HEK293 (cell line): ENCODE results near the gene CA5A.
"Not testable (repeated sequence)": the region's sequence is repeated elsewhere in the genome, so short reads cannot be mapped to it uniquely, and the experiment has no call there.

ENCODE experiments used
- CTCF ChIA-PET: fragments of 350-600 bp; formaldehyde crosslinking; extraction: SDS; loops from one replicate; lab custom pipeline; 2021; ENCODE audit warnings: antibody characterized with exemption; lab: Yijun Ruan, JAX
- POLR2A ChIA-PET: fragments of 300-600 bp; formaldehyde crosslinking; extraction: SDS; loops from one replicate; lab custom pipeline; 2020; ENCODE audit warnings: antibody characterized with exemption, inconsistent platforms; lab: Yijun Ruan, JAX
- H3K27ac ChIP-seq: fragments of 200-500 bp; sonication (Bioruptor generic); 2 replicates; pipeline ENCODE4 v1.5.1; 2014; ENCODE audit warnings: low read depth, low read length, control low read depth, inconsistent platforms; ENCODE audit errors: extremely low read depth
- H3K36me3 ChIP-seq, 2 experiments: fragments of 200-500 bp in 1 of 2; sonication (Bioruptor generic) in 1 of 2; 1 replicate in 1 of 2; 2 replicates in 1 of 2; pipeline ENCODE4 v1.5.1; 2014 to 2017; ENCODE audit warnings: inconsistent platforms in 2 of 2, low read length in 2 of 2; ENCODE audit not compliant: control insufficient read depth in 2 of 2, insufficient read depth in 1 of 2
- H3K4me1 ChIP-seq: fragments of 200-500 bp; sonication (Bioruptor generic); 2 replicates; pipeline ENCODE4 v1.5.1; 2014; ENCODE audit warnings: mild to moderate bottlenecking, low read length, inconsistent platforms; ENCODE audit not compliant: control insufficient read depth, insufficient read depth
- H3K4me3 ChIP-seq: 2 replicates; pipeline ENCODE4 v1.5.1; 2011; ENCODE audit warnings: low read depth, mild to moderate bottlenecking, control low read depth, low read length, moderate library complexity
- H3K9me3 ChIP-seq: fragments of 200-500 bp; sonication (Bioruptor generic); 2 replicates; pipeline ENCODE4 v1.5.1; 2014; ENCODE audit warnings: low read depth, low read length, inconsistent platforms; ENCODE audit not compliant: control insufficient read depth, insufficient read depth
- CTCF ChIP-seq: fragments of 450-650 bp; formaldehyde crosslinking; IDR thresholded peaks from 2 replicates; pipeline ENCODE4 v1.5.1; 2016; ENCODE audit warnings: missing biosample characterization, missing genetic modification characterization
- ZBTB21 ChIP-seq: fragments of 450-650 bp; formaldehyde crosslinking; IDR thresholded peaks from 2 replicates; pipeline ENCODE4 v1.5.1; 2017; ENCODE audit warnings: missing biosample characterization, missing genetic modification characterization
- ZBTB26 ChIP-seq: fragments of 450-650 bp; formaldehyde crosslinking; optimal IDR thresholded peaks from 2 replicates; pipeline ENCODE3; 2016; ENCODE audit warnings: missing biosample characterization, mild to moderate bottlenecking, missing genetic modification characterization
- ZEB2 ChIP-seq: fragments of 450-650 bp; formaldehyde crosslinking; IDR thresholded peaks from 2 replicates; pipeline ENCODE4 v1.5.1; 2016; ENCODE audit warnings: missing biosample characterization, missing genetic modification characterization
- ZNF10 ChIP-seq: fragments of 450-650 bp; formaldehyde crosslinking; IDR thresholded peaks from 2 replicates; pipeline ENCODE4 v1.5.1; 2017; ENCODE audit warnings: missing biosample characterization, missing genetic modification characterization
- ZNF600 ChIP-seq: fragments of 450-650 bp; formaldehyde crosslinking; IDR thresholded peaks from 2 replicates; pipeline ENCODE4 v1.5.1; 2016; ENCODE audit warnings: missing biosample characterization, missing genetic modification characterization
- ZNF629 ChIP-seq: fragments of 450-650 bp; formaldehyde crosslinking; IDR thresholded peaks from 2 replicates; pipeline ENCODE4 v1.5.1; 2017; ENCODE audit warnings: missing biosample characterization, missing genetic modification characterization
- ZNF654 ChIP-seq: fragments of 450-650 bp; formaldehyde crosslinking; IDR thresholded peaks from 2 replicates; pipeline ENCODE4 v1.5.1; 2016; ENCODE audit warnings: low read depth, missing biosample characterization, missing genetic modification characterization
- ZNF768 ChIP-seq: fragments of 450-650 bp; formaldehyde crosslinking; IDR thresholded peaks from 2 replicates; pipeline ENCODE4 v1.5.1; 2018; ENCODE audit warnings: missing biosample characterization, mild to moderate bottlenecking, missing genetic modification characterization
- TF ChIP-seq, protein P1 (sequence below): fragments of 450-650 bp; formaldehyde crosslinking; IDR thresholded peaks from 2 replicates; pipeline ENCODE4 v1.5.1; 2016; ENCODE audit warnings: missing biosample characterization, missing genetic modification characterization, low read depth

Gene CA5A

DNA sequence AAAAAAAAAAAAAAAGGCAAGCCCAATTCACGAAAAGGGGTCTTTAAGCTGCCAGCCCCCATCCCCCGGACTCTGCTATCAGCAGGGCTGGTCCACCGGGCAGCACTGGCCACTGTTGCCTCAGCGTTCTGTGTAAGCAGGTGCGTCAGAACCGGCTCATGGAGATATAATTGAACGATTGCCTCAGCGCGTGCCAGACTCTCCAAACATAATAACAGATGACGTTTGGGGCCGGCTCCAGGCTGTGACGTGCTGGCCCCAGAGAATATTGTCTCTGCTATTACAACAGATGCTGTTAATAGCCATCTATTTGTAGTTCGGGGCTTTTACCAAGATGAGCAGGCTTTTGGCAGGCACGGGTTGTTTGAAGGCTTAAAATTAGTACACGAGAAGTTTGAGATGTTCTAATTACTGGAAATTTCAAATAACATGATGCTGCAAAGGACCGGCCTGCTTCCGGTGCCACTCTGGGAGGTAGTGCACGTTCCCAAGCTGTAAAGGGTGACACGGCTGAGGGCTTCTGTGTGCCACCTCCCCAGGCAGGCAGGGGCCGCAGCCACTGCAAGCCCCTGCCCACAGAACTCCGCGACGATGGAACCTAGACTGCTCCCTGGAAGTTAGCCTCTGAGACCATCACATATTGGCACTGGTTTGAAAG lies 25.1 kb downstream of the CA5A start:
- H3K4me3 ChIP-seq, H3K9me3 ChIP-seq, H3K27ac ChIP-seq, H3K36me3 ChIP-seq, H3K4me1 ChIP-seq, POLR2A ChIA-PET: not testable (repeated sequence)
- TF ChIP-seq ZNF600 (tag by site-specific recombination) (peak; percentile 39; the same call in 1 of the 2 replicates), ZNF629 (tag by site-specific recombination) (peak; percentile 96), ZEB2 (tag by site-specific recombination) (peak; percentile 76), ZBTB21 (tag by site-specific recombination) (peak; percentile 93)
- TF ChIP-seq, protein P1, sequence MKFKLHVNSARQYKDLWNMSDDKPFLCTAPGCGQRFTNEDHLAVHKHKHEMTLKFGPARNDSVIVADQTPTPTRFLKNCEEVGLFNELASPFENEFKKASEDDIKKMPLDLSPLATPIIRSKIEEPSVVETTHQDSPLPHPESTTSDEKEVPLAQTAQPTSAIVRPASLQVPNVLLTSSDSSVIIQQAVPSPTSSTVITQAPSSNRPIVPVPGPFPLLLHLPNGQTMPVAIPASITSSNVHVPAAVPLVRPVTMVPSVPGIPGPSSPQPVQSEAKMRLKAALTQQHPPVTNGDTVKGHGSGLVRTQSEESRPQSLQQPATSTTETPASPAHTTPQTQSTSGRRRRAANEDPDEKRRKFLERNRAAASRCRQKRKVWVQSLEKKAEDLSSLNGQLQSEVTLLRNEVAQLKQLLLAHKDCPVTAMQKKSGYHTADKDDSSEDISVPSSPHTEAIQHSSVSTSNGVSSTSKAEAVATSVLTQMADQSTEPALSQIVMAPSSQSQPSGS, result peak; percentile 38
- CTCF ChIA-PET, result interaction anchor here (1.4 kb wide), 1 partner anchor 60 kb away, joined by 3 read pairs; no protein-coding TSS in a partner anchor

GRCh38 chr16:87909203-87909935 lies 27.0 kb downstream of the CA5A start:
- CTCF ChIA-PET, result interaction anchor here (0.6 to 2.6 kb wide), 7 partner anchors 18 to 131 kb away, joined by 3 to 11 read pairs (median 3); no protein-coding TSS in a partner anchor
- POLR2A ChIA-PET, H3K4me3 ChIP-seq, H3K9me3 ChIP-seq, H3K36me3 ChIP-seq: not testable (repeated sequence)
- TF ChIP-seq ZNF654 (tag by site-specific recombination), result peak; percentile 33; the same call in 1 of the 2 replicates
- TF ChIP-seq ZEB2 (tag by site-specific recombination), result 0 out of 2 replicates have a peak, but pooled peaks have one; percentile 19
- peak; percentile 94 for TF ChIP-seq ZNF10 (tag by site-specific recombination)
- peak; percentile 62 for TF ChIP-seq CTCF
- peak; percentile 28 for TF ChIP-seq ZBTB26 (tag by site-specific recombination)
- TF ChIP-seq, all 188 proteins: peak for 5; not testable (repeated sequence) for 183
- not testable (repeated sequence) for H3K27ac ChIP-seq, H3K4me1 ChIP-seq

GRCh38 chr16:87908101-87908500 lies 28.2 kb downstream of the CA5A start:
- H3K4me1 ChIP-seq, H3K9me3 ChIP-seq, H3K36me3 ChIP-seq, POLR2A ChIA-PET, H3K27ac ChIP-seq, H3K4me3 ChIP-seq: not testable (repeated sequence)
- CTCF ChIA-PET, result interaction anchor here (0.8 to 2.6 kb wide), 2 partner anchors 37 to 58 kb away, joined by 4 to 11 read pairs; no protein-coding TSS in a partner anchor
- TF ChIP-seq ZNF768 (tag by site-specific recombination), result peak; percentile 71; the same call in 1 of the 2 replicates

- H3K36me3 ChIP-seq, H3K27ac ChIP-seq, POLR2A ChIA-PET, H3K9me3 ChIP-seq, H3K4me1 ChIP-seq, H3K4me3 ChIP-seq: not testable (repeated sequence)
- TF ChIP-seq ZNF10 (tag by site-specific recombination), result peak; percentile 90
- CTCF ChIA-PET, result interaction anchor here (0.7 to 1.6 kb wide), 4 partner anchors 34 to 117 kb away, joined by 3 to 5 read pairs (median 4); no protein-coding TSS in a partner anchor
Observed at GRCh38 chr16:87905521-87905920, 30.8 kb downstream of the CA5A start.

- H3K36me3 ChIP-seq, H3K4me3 ChIP-seq, POLR2A ChIA-PET, H3K9me3 ChIP-seq, H3K27ac ChIP-seq, H3K4me1 ChIP-seq: not testable (repeated sequence)
- CTCF ChIA-PET, result interaction anchor here (1.0 to 1.6 kb wide), 2 partner anchors 34 to 55 kb away, joined by 4 to 5 read pairs; no protein-coding TSS in a partner anchor
Observed at GRCh38 chr16:87904963-87905362, 31.4 kb downstream of the CA5A start.

DNA sequence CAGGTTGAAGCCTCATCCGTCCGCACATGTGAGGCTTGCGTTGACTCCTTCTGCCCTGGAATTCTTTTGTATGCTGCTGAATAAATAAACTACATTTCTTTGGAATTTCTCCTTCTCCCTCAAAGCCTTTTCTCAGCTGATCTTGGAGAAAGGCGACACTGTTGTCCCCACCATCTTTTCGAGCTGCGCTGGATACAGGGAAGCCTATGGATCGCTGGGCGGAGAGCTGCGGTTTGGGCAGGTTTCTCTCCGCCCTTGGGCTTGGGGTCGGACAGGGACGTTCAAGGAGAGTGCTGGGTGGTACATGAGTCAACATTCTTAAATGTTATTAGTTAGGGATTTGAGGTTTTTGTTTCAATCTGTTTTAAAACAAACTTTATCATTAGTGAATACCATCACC lies 35.8 kb downstream of the CA5A start:
- not testable (repeated sequence) for H3K4me1 ChIP-seq, H3K27ac ChIP-seq, H3K4me3 ChIP-seq, H3K9me3 ChIP-seq, H3K36me3 ChIP-seq
- ChIA-PET CTCF (interaction anchor here (0.5 kb wide), 1 partner anchor 478 kb away, joined by 3 read pairs; no protein-coding TSS in a partner anchor), POLR2A (interaction anchor here (0.6 kb wide), 1 partner anchor 51 kb away, joined by 4 read pairs; the partner anchor contains the start of gene BANP)
